GM19351 (cell line): Measurements from ENCODE around the gene HOXA9.

ENCODE experiments used
- ATAC-seq: cut with Tn5 transposase; IDR thresholded peaks from one replicate; pipeline ENCODE4 v1.9.1; 2021; ENCODE audit warnings: mild to moderate bottlenecking, moderate library complexity; ENCODE audit not compliant: unreplicated experiment

The HOXA9 gene

GRCh38 chr7:27177795-27178320 is 12.5 kb upstream of the HOXA9 start:
- ATAC-seq: no peak

GRCh38 chr7:27176962-27177794 is 11.8 kb upstream of the HOXA9 start:
- no peak for ATAC-seq

- no peak for ATAC-seq
Observed at GRCh38 chr7:27176524-27176845, 11.1 kb upstream of the HOXA9 start.

- ATAC-seq: no peak
Observed at GRCh38 chr7:27175626-27176523, 10.5 kb upstream of the HOXA9 start.

GRCh38 chr7:27174874-27175625 is 9.7 kb upstream of the HOXA9 start:
- ATAC-seq: no peak

GRCh38 chr7:27173956-27174873 is 8.9 kb upstream of the HOXA9 start, which contains the start of gene HOXA10:
Gene HOXA10, minus strand, starts transcription at chr7:27174320. Its CDS starts 14 bp downstream, at chr7:27174306.
- ATAC-seq: no peak

- ATAC-seq: no peak
Observed at GRCh38 chr7:27173511-27173955, 8.2 kb upstream of the HOXA9 start.

- ATAC-seq: no peak
Observed at GRCh38 chr7:27172823-27173510, 7.6 kb upstream of the HOXA9 start.

GRCh38 chr7:27172315-27172774 is 7.0 kb upstream of the HOXA9 start:
- ATAC-seq: no peak

- ATAC-seq: no peak
Observed at GRCh38 chr7:27171637-27172314, 6.4 kb upstream of the HOXA9 start.

- ATAC-seq: no peak
Observed at GRCh38 chr7:27171325-27171636, 5.9 kb upstream of the HOXA9 start.

GRCh38 chr7:27170426-27171324 is 5.3 kb upstream of the HOXA9 start:
- ATAC-seq: no peak

GRCh38 chr7:27169658-27170425 is 4.5 kb upstream of the HOXA9 start:
- no peak for ATAC-seq

GRCh38 chr7:27168265-27168947 is 3.1 kb upstream of the HOXA9 start:
- no peak for ATAC-seq

- no peak for ATAC-seq
Observed at GRCh38 chr7:27167916-27168264, 2.6 kb upstream of the HOXA9 start.
